HL-60 (cell line): ENCODE data around the gene PTBP3.

Experiments
- POLR2AphosphoS5 ChIP-seq: IDR thresholded peaks from 2 replicates; pipeline ENCODE4 v1.6.1; 2012; ENCODE audit warnings: low read depth
- REST ChIP-seq: IDR thresholded peaks from 2 replicates; pipeline ENCODE4 v1.6.1; 2012; ENCODE audit warnings: low read depth; ENCODE audit not compliant: insufficient replicate concordance
- TF ChIP-seq, protein P1 (sequence below): IDR thresholded peaks from one replicate; pipeline ENCODE4 v1.5.1; 2011; ENCODE audit warnings: low read length, control low read depth, inconsistent platforms; ENCODE audit not compliant: insufficient read depth

GRCh38 chr9:112328545-112328944 is 4.9 kb downstream of the PTBP3 start:
- TF ChIP-seq POLR2AphosphoS5 = no peak
- TF ChIP-seq, protein P1, sequence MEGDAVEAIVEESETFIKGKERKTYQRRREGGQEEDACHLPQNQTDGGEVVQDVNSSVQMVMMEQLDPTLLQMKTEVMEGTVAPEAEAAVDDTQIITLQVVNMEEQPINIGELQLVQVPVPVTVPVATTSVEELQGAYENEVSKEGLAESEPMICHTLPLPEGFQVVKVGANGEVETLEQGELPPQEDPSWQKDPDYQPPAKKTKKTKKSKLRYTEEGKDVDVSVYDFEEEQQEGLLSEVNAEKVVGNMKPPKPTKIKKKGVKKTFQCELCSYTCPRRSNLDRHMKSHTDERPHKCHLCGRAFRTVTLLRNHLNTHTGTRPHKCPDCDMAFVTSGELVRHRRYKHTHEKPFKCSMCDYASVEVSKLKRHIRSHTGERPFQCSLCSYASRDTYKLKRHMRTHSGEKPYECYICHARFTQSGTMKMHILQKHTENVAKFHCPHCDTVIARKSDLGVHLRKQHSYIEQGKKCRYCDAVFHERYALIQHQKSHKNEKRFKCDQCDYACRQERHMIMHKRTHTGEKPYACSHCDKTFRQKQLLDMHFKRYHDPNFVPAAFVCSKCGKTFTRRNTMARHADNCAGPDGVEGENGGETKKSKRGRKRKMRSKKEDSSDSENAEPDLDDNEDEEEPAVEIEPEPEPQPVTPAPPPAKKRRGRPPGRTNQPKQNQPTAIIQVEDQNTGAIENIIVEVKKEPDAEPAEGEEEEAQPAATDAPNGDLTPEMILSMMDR = no peak
- TF ChIP-seq REST = no peak
